ENCODE results near the gene TRMT10B.

- TF ChIP-seq CTCF (IDR thresholded peaks at IDR 0.05): no peak
- no peak for TF ChIP-seq POLR2A (IDR thresholded peaks at IDR 0.05)
Measured at GRCh38 chr9:37806271-37806670, 52.7 kb downstream of the TRMT10B start.
